Measurements from ENCODE around the gene GNGT1.
"Not testable (repeated sequence)": the region's sequence is repeated elsewhere in the genome, so short reads cannot be mapped to it uniquely, and the experiment has no call there.

The GNGT1 gene

GRCh38 chr7:93902777-93903423 is 3.5 kb upstream of the GNGT1 start:
- H2AFZ ChIP-seq (ENCODE audit: low read length), result no peak overlapping the region
- no peaks in the 10 kb centered on the region for H3K4me1 ChIP-seq (ENCODE audit: control insufficient read depth in 2 of 2, insufficient read depth in 1 of 2, low read depth in 1 of 2, low read length in 2 of 2)
- H3K18ac ChIP-seq (ENCODE audit: low read length), result no peak overlapping the region
- no CpG with 5 or more reads among the region's 1 CpG for WGBS, 2 donors (ENCODE audit: extremely low coverage in 2 of 2, insufficient read length in 2 of 2, insufficient replicate concordance in 1 of 2)
- DNase-seq (ENCODE audit: low spot score), result peak; percentile 48
- no peak overlapping the region for H3K14ac ChIP-seq (ENCODE audit: low read length)
- H3K27me3 ChIP-seq (ENCODE audit: control insufficient read depth in 3 of 3, insufficient read depth in 3 of 3, low read depth in 1 of 3, low read length in 3 of 3), result no peaks in the 10 kb centered on the region
- H2BK15ac ChIP-seq (ENCODE audit: low read length), result no peak overlapping the region
- no peak overlapping the region for H2BK5ac ChIP-seq (ENCODE audit: low read length)
- H3K4me3 ChIP-seq (ENCODE audit: low read length in 2 of 2), result no peak overlapping the region
- no peak overlapping the region for H2AK5ac ChIP-seq (ENCODE audit: low read depth, low read length)
- H3K9ac ChIP-seq (ENCODE audit: low read depth, low read length, poor library complexity), result no peak overlapping the region
- no peak overlapping the region for H2BK120ac ChIP-seq (ENCODE audit: low read depth, low read length)
- no peak overlapping the region for H3K4ac ChIP-seq (ENCODE audit: low read length)
- H4K91ac ChIP-seq (ENCODE audit: low read depth, low read length, poor library complexity), result no peak overlapping the region
- no peaks in the 10 kb centered on the region for H3K36me3 ChIP-seq (replicated peaks in 1 of 2; ENCODE audit: control insufficient read depth in 2 of 2, insufficient read depth in 2 of 2, low read length in 2 of 2)
- no peak overlapping the region for H2BK12ac ChIP-seq (ENCODE audit: low read length)
- H3K79me1 ChIP-seq (ENCODE audit: low read depth, low read length), result no peaks in the 10 kb centered on the region
- H3K9me3 ChIP-seq (replicated peaks in 1 of 2; ENCODE audit: control insufficient read depth in 2 of 2, insufficient read depth in 1 of 2, low read depth in 1 of 2, low read length in 2 of 2), result no peaks in the 10 kb centered on the region
- H4K8ac ChIP-seq (ENCODE audit: low read depth, low read length), result no peak overlapping the region
- H3K27ac ChIP-seq (replicated peaks; ENCODE audit: low read length), result no peak overlapping the region
- no peak overlapping the region for H3K23ac ChIP-seq (ENCODE audit: low read depth, low read length, poor library complexity)
- H3K4me2 ChIP-seq (ENCODE audit: insufficient read depth, low read length, poor library complexity, severe bottlenecking), result no peak overlapping the region

GRCh38 chr7:93910076-93910994 is 4.0 kb downstream of the GNGT1 start:
- Histone ChIP-seq H3K14ac (ENCODE audit: low read length) (no peak overlapping the region), H2BK5ac (ENCODE audit: low read length) (no peak overlapping the region), H4K91ac (ENCODE audit: low read depth, low read length, poor library complexity) (no peak overlapping the region), H3K4me3 (ENCODE audit: low read length in 2 of 2) (no peak overlapping the region), H3K79me1 (ENCODE audit: low read depth, low read length) (no peaks in the 10 kb centered on the region), H4K8ac (ENCODE audit: low read depth, low read length) (no peak overlapping the region), H3K36me3 (replicated peaks in 1 of 2; ENCODE audit: control insufficient read depth in 2 of 2, insufficient read depth in 2 of 2, low read length in 2 of 2) (no peaks in the 10 kb centered on the region), H2BK12ac (ENCODE audit: low read length) (no peak overlapping the region), H3K9ac (ENCODE audit: low read depth, low read length, poor library complexity) (no peak overlapping the region), H2BK15ac (ENCODE audit: low read length) (no peak overlapping the region), H2AFZ (ENCODE audit: low read length) (no peak overlapping the region), H3K23ac (ENCODE audit: low read depth, low read length, poor library complexity) (no peak overlapping the region), H3K4me1 (ENCODE audit: control insufficient read depth in 2 of 2, insufficient read depth in 1 of 2, low read depth in 1 of 2, low read length in 2 of 2) (peaks cover 0 to 4% of the 10 kb centered on the region in 2 donors), H3K27me3 (ENCODE audit: control insufficient read depth in 3 of 3, insufficient read depth in 3 of 3, low read depth in 1 of 3, low read length in 3 of 3) (no peaks in the 10 kb centered on the region), H2AK5ac (ENCODE audit: low read depth, low read length) (no peak overlapping the region), H3K18ac (ENCODE audit: low read length) (no peak overlapping the region), H3K9me3 (replicated peaks in 1 of 2; ENCODE audit: control insufficient read depth in 2 of 2, insufficient read depth in 1 of 2, low read depth in 1 of 2, low read length in 2 of 2) (no peaks in the 10 kb centered on the region), H2BK120ac (ENCODE audit: low read depth, low read length) (no peak overlapping the region), H3K4ac (ENCODE audit: low read length) (no peak overlapping the region), H3K4me2 (ENCODE audit: insufficient read depth, low read length, poor library complexity, severe bottlenecking) (no peak overlapping the region), H3K27ac (replicated peaks; ENCODE audit: low read length) (no peak overlapping the region)
- no peak for DNase-seq (ENCODE audit: low spot score)
- no CpG with 5 or more reads among the region's 3 CpGs for WGBS, 2 donors (ENCODE audit: extremely low coverage in 2 of 2, insufficient read length in 2 of 2, insufficient replicate concordance in 1 of 2)

GRCh38 chr7:93911242-93911641 is 4.9 kb downstream of the GNGT1 start:
- H3K27ac ChIP-seq (replicated peaks; ENCODE audit: low read length); H2BK15ac ChIP-seq (ENCODE audit: low read length); H3K36me3 ChIP-seq (replicated peaks in 1 of 2; ENCODE audit: control insufficient read depth in 2 of 2, insufficient read depth in 2 of 2, low read length in 2 of 2); DNase-seq (ENCODE audit: low spot score); H2BK12ac ChIP-seq (ENCODE audit: low read length); H3K4me3 ChIP-seq (ENCODE audit: low read length in 2 of 2); H3K18ac ChIP-seq (ENCODE audit: low read length); H2BK5ac ChIP-seq (ENCODE audit: low read length); H4K8ac ChIP-seq (ENCODE audit: low read depth, low read length); H3K4ac ChIP-seq (ENCODE audit: low read length); H3K79me1 ChIP-seq (ENCODE audit: low read depth, low read length); H3K9ac ChIP-seq (ENCODE audit: low read depth, low read length, poor library complexity); H3K23ac ChIP-seq (ENCODE audit: low read depth, low read length, poor library complexity); H3K27me3 ChIP-seq (ENCODE audit: control insufficient read depth in 3 of 3, insufficient read depth in 3 of 3, low read depth in 1 of 3, low read length in 3 of 3); H3K4me1 ChIP-seq (ENCODE audit: control insufficient read depth in 2 of 2, insufficient read depth in 1 of 2, low read depth in 1 of 2, low read length in 2 of 2); H2AK5ac ChIP-seq (ENCODE audit: low read depth, low read length); H4K91ac ChIP-seq (ENCODE audit: low read depth, low read length, poor library complexity); H2BK120ac ChIP-seq (ENCODE audit: low read depth, low read length); H2AFZ ChIP-seq (ENCODE audit: low read length); H3K14ac ChIP-seq (ENCODE audit: low read length); H3K4me2 ChIP-seq (ENCODE audit: insufficient read depth, low read length, poor library complexity, severe bottlenecking); H3K9me3 ChIP-seq (replicated peaks in 1 of 2; ENCODE audit: control insufficient read depth in 2 of 2, insufficient read depth in 1 of 2, low read depth in 1 of 2, low read length in 2 of 2): not testable (repeated sequence)
- no CpG with 5 or more reads among the region's 3 CpGs for WGBS, 2 donors (ENCODE audit: extremely low coverage in 2 of 2, insufficient read length in 2 of 2, insufficient replicate concordance in 1 of 2)

- H3K14ac ChIP-seq (ENCODE audit: low read length); H3K27me3 ChIP-seq (ENCODE audit: control insufficient read depth in 3 of 3, insufficient read depth in 3 of 3, low read depth in 1 of 3, low read length in 3 of 3); H3K4me3 ChIP-seq (ENCODE audit: low read length in 2 of 2); H3K9ac ChIP-seq (ENCODE audit: low read depth, low read length, poor library complexity); H3K4ac ChIP-seq (ENCODE audit: low read length); H3K36me3 ChIP-seq (replicated peaks in 1 of 2; ENCODE audit: control insufficient read depth in 2 of 2, insufficient read depth in 2 of 2, low read length in 2 of 2); H3K4me1 ChIP-seq (ENCODE audit: control insufficient read depth in 2 of 2, insufficient read depth in 1 of 2, low read depth in 1 of 2, low read length in 2 of 2); H2BK120ac ChIP-seq (ENCODE audit: low read depth, low read length); DNase-seq (ENCODE audit: low spot score); H2BK12ac ChIP-seq (ENCODE audit: low read length); H2BK15ac ChIP-seq (ENCODE audit: low read length); H3K18ac ChIP-seq (ENCODE audit: low read length); H3K9me3 ChIP-seq (replicated peaks in 1 of 2; ENCODE audit: control insufficient read depth in 2 of 2, insufficient read depth in 1 of 2, low read depth in 1 of 2, low read length in 2 of 2); H3K27ac ChIP-seq (replicated peaks; ENCODE audit: low read length); H2BK5ac ChIP-seq (ENCODE audit: low read length); H4K8ac ChIP-seq (ENCODE audit: low read depth, low read length); H3K4me2 ChIP-seq (ENCODE audit: insufficient read depth, low read length, poor library complexity, severe bottlenecking); H2AK5ac ChIP-seq (ENCODE audit: low read depth, low read length); H3K79me1 ChIP-seq (ENCODE audit: low read depth, low read length); H3K23ac ChIP-seq (ENCODE audit: low read depth, low read length, poor library complexity); H4K91ac ChIP-seq (ENCODE audit: low read depth, low read length, poor library complexity); H2AFZ ChIP-seq (ENCODE audit: low read length): not testable (repeated sequence)
Measured at GRCh38 chr7:93911661-93912060, 5.3 kb downstream of the GNGT1 start.

All from neuronal stem cell (in vitro differentiated cells).